Stimulated activated CD4-positive, alpha-beta T cell treated with anti-CD3 and anti-CD28 coated beads, TNF-alpha, amount 100 ng/mL, for 1 hour (primary cell): Measurements from ENCODE around the gene ADAMTS18.

Experiments
- DNase-seq, 3 donors: peaks; one replicate each; pipeline ENCODE4 v3.0.0-alpha.2; 2020; ENCODE audit warnings: low read depth in 3 of 3, low spot score in 1 of 3

ADAMTS18 gene

GRCh38 chr16:77398495-77398894, 36.3 kb downstream of the ADAMTS18 start:
- no peak for DNase-seq

GRCh38 chr16:77396461-77396860, 38.4 kb downstream of the ADAMTS18 start:
- DNase-seq: no peak

GRCh38 chr16:77394699-77395098, 40.1 kb downstream of the ADAMTS18 start:
- DNase-seq: no peak

- DNase-seq: no peak
Observed at GRCh38 chr16:77393955-77394354, 40.9 kb downstream of the ADAMTS18 start.

- no peak for DNase-seq
Observed at GRCh38 chr16:77387815-77388209, 47.0 kb downstream of the ADAMTS18 start.

GRCh38 chr16:77386831-77387814, 47.7 kb downstream of the ADAMTS18 start:
- no peak for DNase-seq

GRCh38 chr16:77385481-77385880, 49.4 kb downstream of the ADAMTS18 start:
- DNase-seq: no peak

GRCh38 chr16:77383606-77384187, 51.1 kb downstream of the ADAMTS18 start:
- no peak for DNase-seq

- no peak for DNase-seq
Observed at GRCh38 chr16:77376358-77376757, 58.5 kb downstream of the ADAMTS18 start.

- DNase-seq: no peak
Observed at GRCh38 chr16:77375396-77375795, 59.4 kb downstream of the ADAMTS18 start.

GRCh38 chr16:77374384-77374783, 60.5 kb downstream of the ADAMTS18 start:
- no peak for DNase-seq

GRCh38 chr16:77373726-77374125, 61.1 kb downstream of the ADAMTS18 start:
- DNase-seq: no peak

- DNase-seq: no peak
Observed at GRCh38 chr16:77364770-77365169, 70.1 kb downstream of the ADAMTS18 start.

- no peak for DNase-seq
Observed at GRCh38 chr16:77359065-77359502, 75.8 kb downstream of the ADAMTS18 start.

- no peak for DNase-seq
Observed at GRCh38 chr16:77353587-77354263, 81.1 kb downstream of the ADAMTS18 start.

GRCh38 chr16:77344341-77344740, 90.5 kb downstream of the ADAMTS18 start:
- DNase-seq: no peak

- no peak for DNase-seq
Observed at GRCh38 chr16:77336637-77337036, 98.2 kb downstream of the ADAMTS18 start.

GRCh38 chr16:77335652-77336234, 99.1 kb downstream of the ADAMTS18 start:
- DNase-seq: no peak

- no peak for DNase-seq
Observed at GRCh38 chr16:77332792-77333191, 102.0 kb downstream of the ADAMTS18 start.

GRCh38 chr16:77331802-77332586, 102.8 kb downstream of the ADAMTS18 start:
- DNase-seq: no peak

GRCh38 chr16:77331043-77331442, 103.8 kb downstream of the ADAMTS18 start:
- DNase-seq: no peak
